Ramos (cell line): ENCODE measurements around the gene NFAM1.

Source experiments
- in situ Hi-C: fragments of 300-500 bp; cut with MboI; formaldehyde crosslinking; loops from one replicate; pipeline ENCODE4 v1.14.3; 2022; ENCODE audit warnings: low sequenced_read_pairs; ENCODE audit not compliant: unreplicated experiment

NFAM1 gene

DNA sequence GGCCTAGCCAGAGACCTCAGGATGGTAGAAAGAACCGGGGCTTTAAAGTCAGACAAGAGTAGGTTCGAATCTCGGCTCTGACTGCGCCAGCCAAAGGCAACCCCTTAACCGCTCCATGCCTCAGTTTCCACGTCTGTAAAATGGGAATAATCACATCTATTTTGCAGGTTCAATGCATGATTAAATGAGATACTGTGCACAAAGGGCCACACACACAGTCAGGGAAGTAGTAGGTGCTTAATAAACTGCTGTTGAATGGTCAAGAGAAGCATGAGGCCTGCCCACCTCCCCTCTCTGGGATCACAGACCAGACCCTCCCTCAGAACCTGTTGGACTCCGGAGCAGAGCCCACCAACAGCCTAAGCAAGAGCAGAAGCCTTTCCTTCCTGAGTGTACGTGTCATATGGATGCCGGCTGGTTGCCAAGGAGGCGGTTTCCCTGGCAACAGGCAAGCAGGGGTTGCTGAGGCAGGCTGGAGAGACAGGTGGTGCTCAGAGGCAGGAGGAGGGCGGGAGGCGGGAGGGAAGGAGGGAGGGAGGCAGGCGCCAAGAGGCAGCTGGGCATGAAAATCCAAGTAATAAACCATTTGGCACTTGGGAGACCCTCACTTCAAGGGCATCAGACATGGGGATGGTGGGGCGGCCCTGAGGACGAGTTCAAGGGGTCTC lies 43.9 kb downstream of the NFAM1 start:
- in situ Hi-C loops: no loop called here

DNA sequence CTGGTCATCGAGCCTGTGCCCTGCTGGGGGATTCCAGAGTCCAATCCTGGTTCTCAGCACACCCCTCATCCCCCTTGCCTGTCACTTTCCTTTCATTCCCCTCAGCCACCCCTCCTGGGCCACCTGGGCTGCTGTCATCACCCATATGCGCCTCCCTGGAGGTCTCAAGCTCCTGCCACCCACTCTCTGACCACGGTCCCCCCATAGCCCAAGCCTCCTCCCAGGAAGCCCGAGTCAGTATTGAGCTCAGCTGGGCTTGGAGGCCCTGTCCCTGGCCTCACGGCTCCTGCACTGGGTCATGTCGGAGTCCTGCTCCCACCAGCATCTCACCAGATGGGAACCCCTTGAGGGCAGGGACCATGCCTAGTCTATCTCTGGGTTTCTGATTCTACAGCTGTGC lies 44.6 kb downstream of the NFAM1 start:
- in situ Hi-C loops: no loop called here

DNA sequence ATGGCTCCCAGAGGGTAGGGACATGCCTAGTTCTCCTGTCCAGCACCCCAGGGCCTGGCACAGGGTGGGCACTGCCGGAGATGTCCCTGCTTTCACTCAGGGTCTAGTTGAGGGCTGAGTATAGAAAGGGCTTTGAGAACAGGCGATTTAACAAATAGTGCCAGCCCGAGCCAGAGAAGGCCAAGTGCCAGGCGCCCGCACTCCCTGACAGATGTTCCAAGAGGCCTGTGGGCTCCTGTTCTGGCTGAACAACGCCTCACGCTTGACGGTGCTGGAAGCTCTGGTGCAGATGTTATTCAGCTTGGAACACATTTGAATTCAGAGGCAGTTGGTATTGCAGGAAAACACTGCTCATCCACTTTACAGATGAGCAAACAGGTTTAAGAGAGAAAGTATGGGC lies 46.5 kb downstream of the NFAM1 start:
- in situ Hi-C loops: no loop called here

- in situ Hi-C loops: no loop called here
These were observed 47.7 kb downstream of the NFAM1 start for GRCh38 chr22:42384506-42384905.

GRCh38 chr22:42383851-42384417 lies 48.3 kb downstream of the NFAM1 start:
- in situ Hi-C loops: no loop called here

GRCh38 chr22:42383287-42383686 lies 48.9 kb downstream of the NFAM1 start:
- in situ Hi-C loops: no loop called here

GRCh38 chr22:42380769-42381551 lies 51.2 kb downstream of the NFAM1 start:
- in situ Hi-C loops: no loop called here

DNA sequence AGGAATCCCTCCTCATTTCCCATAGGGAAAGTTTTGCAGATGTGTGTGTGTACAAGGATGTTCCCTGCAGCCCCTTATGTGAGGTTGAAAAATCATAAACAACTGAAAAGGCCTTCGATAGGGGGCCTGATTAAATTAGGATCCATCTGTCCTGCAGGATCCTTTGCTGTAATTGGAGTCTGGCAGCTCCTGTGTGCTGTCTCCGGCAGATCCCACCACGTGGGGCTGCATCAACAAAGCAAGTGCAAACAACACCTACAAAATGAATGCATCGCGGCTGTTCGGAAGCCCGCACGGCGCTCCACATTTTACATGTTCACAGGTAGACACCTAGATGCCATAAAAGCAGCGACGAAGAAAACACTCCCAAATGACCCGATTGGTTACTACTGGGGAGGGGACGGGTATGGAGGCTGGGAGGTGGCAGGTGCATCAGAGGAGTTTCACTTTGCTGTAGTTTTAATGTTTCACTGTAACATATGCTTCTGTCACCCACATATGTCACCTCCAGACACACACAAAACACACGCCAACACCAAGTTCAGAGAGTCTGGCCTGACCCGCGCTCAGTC lies 52.2 kb downstream of the NFAM1 start:
- in situ Hi-C loops: no loop called here

GRCh38 chr22:42376711-42377554 lies 55.3 kb downstream of the NFAM1 start:
- in situ Hi-C loops: no loop called here

DNA sequence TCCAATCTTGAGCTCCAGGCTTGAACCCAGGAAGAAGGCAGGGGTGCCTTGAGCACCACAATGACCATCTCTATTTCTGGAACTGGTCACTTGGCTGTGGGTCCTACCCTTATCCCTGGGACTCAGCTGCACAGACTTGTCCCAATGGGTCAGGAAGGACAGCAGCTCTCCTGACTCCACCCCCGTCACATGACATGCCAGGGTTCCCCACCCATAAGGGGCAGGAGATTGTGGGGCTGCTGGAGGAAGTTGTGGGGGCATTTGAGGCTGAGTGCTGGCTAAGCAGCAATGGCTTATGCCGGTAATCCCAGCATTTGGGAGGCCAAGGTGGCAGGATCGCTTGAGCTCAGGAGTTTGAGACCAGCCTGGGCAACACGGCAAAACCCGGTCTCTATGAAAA lies 56.2 kb downstream of the NFAM1 start:
- in situ Hi-C loops: no loop called here

DNA sequence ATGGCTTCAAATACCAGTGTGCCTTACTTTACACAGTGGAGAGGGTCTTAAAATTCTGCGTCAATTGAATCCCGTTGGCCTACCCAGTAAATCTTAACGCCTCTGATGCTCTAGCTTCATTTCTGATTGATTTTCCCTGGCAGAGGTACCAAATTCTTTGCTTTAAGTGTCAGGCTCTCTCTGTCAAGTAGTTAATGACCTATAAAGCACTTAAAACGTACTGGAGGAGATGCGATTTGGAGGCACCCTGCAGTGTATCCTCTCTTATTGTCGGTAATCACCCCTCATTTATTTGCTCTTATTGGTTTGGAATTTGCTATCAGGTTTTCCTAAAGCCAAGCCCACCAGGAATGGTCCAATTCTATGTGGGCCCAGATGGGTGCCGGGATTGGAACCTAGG lies 59.2 kb downstream of the NFAM1 start:
- in situ Hi-C loops: no loop called here

DNA sequence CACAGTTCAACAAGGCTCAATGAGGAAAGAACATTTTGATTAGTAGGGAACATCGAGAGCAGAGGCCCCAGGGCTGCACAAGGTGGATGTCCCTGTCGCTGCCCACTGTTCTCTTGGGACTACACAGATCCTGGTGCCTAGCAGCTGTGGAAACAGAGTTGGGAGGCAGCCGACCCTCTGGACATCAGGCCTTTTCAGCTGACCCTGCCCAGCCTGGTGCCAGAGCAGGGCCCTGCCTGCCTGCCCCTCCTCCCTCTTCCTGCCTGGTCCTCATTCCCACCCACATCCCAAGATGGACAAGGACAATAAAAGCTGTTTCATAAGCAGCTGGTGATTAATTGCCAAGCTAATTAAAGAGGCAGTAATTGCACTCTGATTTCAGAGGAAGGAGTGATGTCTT lies 60.7 kb downstream of the NFAM1 start:
- in situ Hi-C loops: no loop called here

DNA sequence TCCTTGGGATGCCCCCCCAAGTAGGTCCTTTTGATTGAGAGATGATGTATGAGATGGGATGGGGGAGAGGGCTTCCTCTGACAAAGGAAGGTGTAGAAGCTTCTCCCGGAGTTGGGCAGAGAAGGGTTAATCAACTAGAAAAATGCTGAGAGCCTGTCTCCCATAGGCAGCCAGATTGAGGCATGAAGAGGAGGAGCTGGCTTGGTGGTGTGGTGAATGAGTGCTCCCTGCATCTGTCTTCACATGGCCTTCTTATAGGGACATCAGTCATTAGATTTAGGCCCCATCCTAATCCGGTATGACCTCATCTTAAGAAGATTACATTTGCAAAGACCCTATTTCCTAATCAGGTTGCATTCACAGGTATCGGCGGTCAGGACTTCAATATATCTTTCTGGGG lies 61.1 kb downstream of the NFAM1 start:
- in situ Hi-C loops: no loop called here

DNA sequence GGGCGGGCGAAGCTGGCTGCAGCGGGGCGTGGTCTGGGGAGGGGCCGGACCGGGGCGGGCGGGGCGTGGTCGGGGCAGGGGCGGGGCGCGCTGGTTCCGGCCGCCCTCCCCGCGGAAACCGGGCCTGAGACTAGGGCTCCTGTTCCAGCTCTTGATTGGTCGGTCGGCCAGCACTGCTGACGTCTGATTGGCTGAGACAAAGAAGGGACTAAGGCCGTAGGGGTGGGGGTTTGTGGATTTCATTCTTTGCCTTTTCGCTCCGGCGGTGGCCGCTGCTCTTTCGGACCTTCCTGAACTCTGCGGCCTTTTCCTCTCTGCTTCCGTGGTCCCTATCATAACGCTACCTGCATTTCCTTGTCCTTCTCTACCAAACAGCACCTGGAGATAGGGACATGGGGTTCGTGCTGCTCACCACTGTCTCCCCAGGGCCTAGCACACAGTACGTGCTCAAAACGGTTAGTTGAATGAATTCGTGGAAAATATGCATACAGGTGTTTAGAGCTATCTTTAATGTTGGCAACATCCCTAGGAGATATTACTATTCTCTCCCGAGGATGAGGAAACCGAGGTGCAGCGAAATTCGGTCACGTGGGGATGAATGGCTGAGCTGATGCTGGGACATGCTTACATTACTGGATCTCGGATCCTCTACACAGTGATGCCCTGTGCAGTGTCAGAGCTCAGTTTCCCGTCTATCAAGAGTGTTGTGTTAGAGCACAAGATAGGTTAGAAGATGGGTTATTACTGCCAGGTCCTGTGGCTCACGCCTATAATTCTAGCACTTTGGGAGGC lies 62.8 kb downstream of the NFAM1 start:
- in situ Hi-C loops: no loop called here

DNA sequence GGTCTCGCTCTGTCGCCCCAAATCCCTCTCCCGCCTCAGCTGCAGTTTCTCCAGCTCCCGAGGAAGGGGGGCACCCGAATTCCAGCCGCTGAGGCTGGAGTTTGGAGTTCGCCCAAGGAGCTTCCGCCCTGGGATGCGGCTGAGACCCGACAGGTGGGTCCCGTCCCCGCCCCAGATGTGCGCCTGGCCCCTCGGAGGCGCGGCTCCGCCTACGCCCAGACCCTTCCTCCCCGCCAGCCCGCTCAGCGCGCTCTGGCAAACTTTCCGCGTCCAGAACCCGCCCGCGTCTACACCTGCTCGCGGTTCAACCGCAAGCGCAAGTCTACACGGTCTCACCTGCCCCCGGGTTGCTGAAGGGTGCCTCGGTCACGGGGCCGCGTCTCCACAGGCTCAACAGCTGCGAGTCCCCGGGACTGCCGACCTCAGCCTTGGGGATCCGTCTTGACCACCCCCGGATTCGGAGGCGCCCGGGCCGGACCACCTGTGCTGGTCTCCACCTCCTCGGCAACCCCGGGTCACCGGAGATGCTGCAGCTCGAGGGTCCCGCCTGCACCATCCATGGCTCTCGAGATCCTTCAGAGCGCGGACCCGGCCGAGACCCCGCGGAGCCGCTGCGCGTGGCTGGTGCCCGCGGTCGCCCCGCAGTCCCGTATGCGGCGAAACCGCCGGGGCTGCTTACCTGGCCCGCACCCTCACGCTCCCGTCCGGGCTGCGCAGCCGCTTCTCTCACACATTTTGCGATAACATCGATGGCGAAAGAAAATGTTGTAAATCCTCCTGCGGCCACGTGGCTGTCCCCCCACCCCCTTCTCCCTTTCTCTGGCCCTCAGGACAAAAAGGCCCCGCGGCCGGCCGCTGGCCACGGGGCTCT lies 63.6 kb downstream of the NFAM1 start:
- in situ Hi-C loops: no loop called here

GRCh38 chr22:42367980-42368378 lies 64.2 kb downstream of the NFAM1 start:
- in situ Hi-C loops: no loop called here

DNA sequence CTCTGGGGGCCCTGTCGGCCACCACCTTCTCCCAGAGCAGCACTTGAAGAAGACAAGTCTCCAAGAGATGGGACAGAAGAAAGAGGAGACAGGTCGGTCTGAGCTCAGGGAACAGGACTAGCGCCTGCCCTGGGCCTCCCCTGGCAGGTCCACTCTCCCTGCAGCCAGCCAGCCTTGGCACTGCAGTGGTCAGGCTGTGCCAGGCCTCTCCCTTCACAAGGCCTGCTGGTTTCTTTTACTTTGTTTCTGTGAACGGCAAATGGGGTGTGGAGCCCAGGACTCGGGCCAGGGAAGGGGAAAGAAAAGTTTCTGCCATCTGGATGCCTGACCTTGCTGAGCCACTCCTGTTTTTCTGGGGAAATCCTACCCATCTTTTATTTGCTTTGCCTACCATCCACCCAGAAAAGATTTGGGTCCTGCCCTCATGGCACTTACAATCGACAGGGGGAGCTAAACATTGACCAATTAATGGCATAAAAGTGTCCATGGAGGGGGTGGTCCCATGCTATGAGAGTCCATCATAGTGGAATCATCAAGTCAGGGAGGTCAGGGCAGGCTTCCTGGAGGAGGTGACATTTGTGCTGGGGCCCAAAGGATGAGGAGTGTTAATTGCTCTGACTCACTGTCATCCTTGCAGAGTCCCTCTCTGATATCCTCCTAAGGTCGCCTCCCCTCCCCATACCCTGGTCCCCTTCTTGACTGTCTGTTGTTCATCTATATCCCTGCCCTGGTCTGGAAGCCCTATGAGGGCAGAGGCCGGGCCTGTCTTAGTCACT lies 65.2 kb downstream of the NFAM1 start:
- in situ Hi-C loops: no loop called here
